ENCODE results near the gene CYSRT1.
A peak's percentile ranks its signal among the peaks of the same experiment; 100 is the strongest.

Gene CYSRT1

DNA sequence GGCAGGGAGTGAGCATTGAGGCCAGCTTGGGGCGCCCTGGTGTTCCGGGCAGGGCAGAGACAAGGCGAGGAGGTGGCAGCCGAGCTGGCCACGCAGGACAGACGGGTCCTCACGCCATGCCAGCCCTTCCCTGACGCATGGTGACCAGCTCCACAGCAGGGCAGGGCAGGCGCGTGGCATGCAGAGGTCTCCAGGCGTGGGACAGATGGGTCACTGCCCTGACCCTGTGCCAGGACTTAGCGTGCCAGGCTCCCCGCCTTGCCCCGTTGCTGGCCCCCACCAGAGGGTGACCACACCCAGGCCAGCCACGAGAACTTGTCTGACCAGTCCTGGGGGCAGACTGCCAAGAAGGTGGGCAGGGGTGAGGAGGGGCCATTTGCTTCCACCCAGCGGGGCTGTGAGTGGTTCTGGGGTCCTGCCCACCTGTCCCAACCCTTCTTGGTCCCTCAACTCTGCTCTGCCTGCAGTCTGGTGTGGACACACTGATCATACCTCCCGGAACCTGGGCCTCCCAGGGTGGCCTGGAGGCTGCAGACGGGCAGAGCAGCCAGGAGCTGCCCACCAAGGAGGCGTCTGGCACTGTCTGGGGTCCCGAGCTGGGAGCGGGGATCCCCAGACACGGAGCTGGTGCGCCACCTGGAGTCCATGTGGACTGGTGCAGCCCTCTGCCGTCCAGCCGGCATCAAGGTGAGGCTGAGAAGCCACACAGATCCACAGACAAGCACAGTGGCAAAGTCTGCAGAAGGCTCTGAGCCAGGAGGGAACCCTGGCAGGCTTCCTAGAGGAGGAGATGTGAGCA is 2.3 kb downstream of the CYSRT1 start, which contains the start of gene RNF224:
TSS of gene RNF224 (plus strand) at position 449 of the 799 bp plus-strand sequence. CDS start 834 bp downstream, outside the sequence.
- peak; percentile 78 for DNase-seq (ENCODE audit: low spot score)

DNA sequence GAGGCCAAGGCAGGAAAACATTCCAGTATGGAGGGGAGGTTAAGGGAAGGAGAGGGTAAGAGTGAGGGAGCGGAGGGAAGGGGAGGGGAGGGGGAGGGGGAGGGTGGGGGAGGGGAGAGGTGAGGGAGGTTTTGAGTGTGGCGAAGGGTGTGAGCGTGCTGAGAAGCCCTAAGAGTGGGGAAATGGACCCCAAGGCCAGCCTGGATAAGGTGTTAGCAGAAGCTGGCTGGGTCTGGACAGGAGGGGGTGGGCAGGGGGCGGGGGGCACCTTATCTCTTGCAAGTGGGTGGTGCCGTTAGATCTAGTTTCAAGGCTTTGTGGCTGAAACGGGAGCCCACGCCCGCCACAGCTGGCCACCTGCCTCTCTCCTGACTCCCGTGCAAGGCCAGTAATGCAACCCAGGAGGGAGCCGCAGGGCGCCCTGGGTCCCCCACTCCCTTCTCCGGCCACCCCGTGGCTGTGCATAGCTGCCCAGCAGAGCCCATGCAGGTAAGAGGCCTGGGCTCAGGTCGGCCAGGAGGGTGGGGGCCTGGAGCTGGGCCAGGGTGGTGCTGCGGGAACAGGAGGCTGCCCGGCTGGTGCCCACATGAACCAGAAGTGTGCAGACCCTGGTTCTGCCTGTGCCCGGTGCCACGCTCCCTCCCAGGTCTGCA is 3.0 kb downstream of the CYSRT1 start:
- no peak for DNase-seq (ENCODE audit: low spot score)

DNA sequence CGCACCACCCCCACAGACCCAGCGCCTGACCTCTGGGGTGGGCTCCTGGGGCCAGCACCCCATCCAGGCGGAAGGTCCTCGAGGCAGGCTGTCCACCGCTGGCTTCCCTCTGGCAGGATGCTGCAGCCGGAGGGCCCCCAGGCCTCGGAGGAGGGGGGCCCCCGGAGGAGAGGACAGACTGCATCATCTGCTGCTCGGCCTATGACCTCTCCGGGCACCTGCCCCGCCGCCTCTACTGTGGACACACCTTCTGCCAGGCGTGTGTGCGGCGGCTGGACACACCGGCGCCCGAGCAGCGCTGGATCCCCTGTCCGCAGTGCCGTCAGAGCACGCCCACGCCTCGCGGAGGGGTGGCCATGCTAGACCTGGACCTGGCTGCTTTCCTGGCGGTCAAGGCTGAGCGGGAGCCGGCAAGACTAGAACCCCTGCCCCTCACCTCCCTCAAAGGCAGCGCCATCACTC is 3.6 kb downstream of the CYSRT1 start:
- DNase-seq (ENCODE audit: low spot score) = no peak

DNA sequence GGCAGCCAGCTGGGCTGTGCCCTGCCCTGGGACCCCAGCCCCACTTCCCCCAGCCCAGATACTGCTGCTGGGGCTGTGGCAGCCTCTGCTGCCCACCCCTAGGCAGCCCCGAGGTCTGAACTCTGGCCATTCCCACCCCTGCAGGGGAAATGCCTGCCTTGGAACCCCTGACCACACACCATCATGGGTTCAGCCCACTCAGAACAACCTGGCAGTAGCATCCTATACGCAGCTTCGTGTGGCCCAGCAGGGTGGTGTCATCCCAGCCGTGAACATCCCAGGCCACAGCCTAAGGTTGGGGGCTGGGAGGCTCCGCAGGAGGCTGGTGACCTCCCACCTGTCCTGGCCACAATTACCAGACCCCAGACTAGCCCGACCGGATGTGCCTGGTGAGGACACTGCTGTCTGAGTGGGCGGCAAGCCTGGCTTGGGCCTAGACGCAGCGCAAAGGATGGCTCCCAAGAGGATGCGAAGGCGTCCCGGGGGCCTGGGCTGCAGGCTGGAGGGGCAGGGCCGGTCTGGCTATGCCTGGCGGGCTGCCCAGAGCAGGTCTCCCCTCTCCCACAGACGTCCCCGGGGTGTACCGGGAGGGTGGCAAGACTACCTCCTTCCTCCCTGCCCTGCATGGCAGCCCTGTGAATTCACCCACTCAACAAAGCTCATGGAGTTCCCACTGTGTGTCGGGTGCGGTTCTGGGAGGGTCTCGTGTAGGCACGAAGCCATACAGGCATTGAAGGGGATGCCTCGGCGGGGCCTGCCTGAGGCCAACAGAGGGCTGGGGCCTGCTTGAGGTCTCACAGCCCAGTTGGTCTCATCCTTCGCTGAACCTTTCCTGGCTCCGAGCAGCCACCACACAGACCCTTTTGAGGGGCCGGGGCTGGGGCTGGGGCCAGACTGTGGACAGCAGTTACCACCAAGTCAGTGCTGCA is 4.3 kb downstream of the CYSRT1 start:
- no peak for DNase-seq (ENCODE audit: low spot score)

DNA sequence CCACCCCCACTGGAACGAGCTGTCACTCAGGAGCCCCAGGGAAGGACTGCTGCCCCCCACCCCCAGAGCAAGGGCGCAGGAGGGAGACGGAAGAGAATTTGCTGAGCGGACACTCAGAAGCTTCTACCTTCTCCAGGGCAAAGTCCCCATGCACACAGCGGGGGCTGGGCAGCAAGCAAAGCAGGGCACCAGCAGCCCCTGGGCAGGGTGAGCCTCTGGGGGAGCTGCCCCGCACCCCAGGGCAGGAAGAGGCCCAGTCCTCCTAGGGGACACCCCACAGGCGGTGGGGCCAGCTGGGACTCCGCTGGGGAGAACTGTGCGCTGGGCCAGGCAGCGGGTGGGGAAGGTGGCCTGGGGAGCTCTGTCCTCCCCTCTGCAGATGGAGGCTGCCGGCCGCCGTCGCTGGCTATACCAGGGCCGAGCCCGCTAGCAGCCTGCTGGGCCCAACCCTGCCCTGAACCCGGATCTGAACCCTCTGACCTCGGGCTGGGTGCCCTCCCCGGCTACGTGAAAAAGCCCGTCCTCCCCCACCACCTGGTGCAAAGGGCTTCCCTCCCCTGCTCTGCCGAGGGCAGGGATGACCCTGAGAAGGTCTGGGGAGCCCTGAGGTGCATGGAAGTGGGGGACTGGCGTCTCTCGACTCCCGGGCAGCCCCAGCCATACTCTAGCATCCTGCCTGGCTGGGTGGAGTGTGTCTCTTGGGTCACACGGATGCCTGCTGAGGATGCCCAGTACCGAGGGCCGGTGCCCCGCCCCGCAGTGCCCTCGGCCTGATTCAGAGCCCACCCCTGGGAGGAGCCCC is 5.1 kb downstream of the CYSRT1 start:
- no peak for DNase-seq (ENCODE audit: low spot score)

DNA sequence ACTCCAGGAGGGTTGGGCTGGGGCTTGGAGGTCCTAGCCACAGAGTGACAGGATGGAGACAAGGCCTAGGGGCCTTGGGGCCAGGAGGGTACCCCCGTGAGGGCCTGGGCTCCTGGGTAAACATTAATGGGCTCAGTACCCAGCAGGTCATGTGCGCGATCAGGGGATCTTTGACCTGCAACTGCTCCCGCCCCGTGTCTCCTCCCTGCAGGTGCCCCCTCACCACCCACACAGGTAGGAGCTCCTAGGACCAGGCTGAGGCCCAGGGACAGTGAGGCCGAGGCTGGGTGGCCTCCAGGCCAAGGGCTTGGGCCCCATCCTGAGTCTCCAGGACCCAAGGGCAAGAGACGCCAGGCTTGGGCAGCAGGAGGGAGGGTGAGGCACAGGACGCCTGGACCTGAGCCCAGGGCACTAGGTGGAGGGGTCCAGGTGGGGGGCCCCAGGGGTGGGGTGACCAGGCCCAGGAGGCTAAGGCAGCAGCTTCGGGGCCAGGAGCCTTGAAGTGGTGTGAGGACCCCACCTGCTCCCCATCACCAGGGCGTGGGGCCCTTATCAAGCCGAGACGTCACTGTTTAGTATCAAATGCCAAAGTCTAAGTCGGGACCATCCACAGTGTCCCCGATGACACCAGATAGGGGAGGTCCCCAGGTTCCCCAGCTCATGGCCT is 5.9 kb downstream of the CYSRT1 start, which contains the start of gene SLC34A3:
TSS of gene SLC34A3 (plus strand) at position 197 of the 667 bp plus-strand sequence. CDS start 802 bp downstream, outside the sequence.
- DNase-seq (ENCODE audit: low spot score) = no peak

DNA sequence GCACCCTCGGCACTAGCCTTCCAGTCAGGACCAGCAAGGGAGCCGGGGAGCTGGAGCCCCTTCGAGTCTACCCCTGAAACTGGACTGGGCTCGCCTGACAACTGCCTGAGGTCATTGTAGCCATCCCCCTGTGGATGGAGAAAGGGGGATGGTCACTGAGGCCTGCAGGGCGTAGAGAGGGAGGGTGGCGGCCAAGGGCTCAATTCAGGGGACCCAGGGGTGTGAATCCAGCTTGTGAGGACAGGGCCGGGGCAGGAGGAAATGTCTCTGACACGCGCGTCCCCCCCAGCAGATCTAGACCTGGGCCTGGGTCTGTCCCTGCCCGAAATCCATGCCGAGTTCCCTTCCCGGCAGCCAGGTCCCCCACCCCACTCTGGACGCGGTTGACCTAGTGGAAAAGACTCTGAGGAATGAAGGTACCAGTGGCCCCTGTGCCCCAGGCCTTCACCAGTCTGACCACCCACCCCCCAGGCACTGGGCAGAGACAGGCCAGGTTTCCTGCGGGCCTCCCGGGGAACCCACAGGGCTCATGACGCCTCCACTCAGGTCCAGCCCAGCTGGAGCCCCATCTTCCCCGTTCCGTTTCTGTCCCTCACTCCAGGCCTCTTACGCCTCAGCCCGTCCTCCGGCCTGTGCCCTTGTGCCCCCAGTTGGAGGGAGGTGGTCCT is 6.5 kb downstream of the CYSRT1 start:
- no peak for DNase-seq (ENCODE audit: low spot score)

DNA sequence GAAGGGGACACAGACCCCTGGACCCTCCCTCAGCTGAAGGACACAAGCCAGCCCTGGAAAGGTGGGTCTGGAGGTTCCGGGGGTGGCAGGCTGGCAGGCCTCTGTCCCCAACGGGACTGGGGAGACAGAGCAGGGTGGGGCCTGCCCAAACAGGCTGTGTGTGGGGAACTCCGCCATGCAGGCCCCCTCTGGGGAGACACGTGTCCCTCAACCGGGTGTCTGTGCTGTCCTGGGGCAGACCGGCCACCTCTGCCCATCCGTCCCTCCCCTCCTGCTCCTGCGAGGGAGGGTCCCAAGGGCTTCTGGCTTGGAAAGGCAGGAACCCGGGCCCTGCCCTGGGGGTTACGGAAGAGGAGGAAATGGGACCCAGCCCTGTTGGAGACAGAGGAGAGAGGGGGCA is 7.1 kb downstream of the CYSRT1 start:
- DNase-seq (ENCODE audit: low spot score) = no peak

DNA sequence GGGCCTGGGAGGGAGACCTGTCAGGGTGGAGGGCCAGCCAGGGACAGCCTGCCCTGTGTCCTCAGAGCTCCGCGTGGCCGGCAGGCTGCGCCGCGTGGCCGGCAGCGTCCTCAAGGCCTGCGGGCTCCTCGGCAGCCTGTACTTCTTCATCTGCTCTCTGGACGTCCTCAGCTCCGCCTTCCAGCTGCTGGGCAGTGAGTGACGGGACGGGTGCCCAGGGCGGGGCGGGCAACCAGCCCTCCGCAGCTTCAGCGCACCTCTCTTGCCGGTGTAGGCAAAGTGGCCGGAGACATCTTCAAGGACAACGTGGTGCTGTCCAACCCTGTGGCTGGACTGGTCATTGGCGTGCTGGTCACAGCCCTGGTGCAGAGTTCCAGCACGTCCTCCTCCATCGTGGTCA is 7.5 kb downstream of the CYSRT1 start:
- DNase-seq (ENCODE audit: low spot score) = no peak

DNA sequence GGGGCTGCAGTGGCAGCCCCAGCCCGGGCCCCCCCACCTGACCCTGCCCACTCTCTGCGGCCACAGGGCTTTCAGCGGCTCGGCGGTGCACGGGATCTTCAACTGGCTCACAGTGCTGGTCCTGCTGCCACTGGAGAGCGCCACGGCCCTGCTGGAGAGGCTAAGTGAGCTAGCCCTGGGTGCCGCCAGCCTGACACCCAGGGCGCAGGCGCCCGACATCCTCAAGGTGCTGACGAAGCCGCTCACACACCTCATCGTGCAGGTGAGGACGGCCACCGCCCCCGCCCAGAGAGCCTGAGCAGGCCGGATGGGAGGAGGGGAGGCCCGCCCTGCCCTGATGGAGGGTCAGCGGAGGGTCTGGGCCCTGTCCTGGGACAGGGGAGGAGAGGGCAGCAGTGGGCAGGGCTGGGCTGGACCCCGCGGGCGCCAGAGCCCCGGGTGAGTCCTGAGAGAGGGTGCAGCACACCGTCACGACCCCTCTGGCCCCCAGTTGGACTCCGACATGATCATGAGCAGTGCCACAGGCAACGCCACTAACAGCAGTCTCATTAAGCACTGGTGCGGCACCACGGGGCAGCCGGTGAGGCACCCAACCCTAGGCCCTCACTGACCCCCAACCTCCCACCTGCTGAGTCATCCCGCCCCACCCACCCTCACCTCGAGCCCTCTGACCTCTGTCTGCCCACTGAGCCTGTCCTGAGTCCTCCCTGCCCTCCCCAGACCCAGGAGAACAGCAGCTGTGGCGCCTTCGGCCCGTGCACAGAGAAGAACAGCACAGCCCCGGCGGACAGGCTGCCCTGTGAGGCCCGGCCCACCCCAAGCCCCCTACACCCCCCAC is 8.4 kb downstream of the CYSRT1 start:
- no peak for DNase-seq (ENCODE audit: low spot score)

DNA sequence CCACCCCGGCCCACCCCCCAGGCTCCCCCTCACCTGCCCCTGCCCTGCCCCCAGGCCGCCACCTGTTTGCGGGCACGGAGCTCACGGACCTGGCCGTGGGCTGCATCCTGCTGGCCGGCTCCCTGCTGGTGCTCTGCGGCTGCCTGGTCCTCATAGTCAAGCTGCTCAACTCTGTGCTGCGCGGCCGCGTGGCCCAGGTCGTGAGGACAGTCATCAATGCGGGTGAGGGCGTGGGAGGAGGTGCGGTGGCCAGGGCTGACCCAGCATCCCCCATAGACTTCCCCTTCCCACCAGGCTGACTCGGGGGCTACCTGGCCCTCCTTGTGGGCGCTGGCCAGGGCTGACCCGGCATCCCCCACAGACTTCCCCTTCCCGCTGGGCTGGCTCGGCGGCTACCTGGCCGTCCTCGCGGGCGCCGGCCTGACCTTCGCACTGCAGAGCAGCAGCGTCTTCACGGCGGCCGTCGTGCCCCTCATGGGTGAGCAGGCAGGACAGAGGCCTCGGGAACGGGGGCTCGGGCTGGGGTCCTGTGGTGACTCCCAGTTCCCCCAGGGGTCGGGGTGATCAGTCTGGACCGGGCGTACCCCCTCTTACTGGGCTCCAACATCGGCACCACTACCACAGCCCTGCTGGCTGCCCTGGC is 9.2 kb downstream of the CYSRT1 start:
- no peak for DNase-seq (ENCODE audit: low spot score)

DNA sequence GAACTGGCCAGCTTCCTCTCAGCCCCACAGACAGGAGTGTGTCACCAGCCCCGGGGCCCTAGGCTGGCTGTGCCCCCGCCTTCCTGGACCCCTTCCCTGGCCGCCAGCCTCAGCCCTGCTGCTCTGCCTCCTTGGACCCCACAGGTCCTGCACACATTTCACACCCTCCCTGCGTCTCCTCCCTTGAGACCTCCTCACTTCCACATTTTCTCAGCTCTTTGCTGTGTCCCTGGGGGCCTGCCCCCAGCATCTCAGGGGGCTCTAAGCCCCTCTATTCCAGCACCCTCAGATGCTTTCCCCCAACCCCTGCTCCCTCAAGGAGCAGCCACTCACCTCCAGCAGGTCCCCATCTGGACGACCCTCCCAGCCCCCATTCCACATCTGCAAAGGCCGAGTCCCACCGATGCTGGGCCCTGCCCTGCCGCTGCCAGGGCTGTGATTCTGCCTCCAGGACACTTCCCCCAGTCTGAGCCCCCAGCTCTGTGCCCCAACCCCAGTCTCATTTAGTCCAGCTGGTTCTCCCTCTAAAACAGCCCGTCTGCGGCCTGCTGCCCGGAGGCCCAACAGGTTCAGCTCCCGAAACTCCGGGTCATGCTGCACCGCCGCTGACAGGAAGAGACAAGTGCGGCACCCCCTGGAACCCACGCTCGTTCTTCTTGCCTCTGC is 9.9 kb downstream of the CYSRT1 start:
- no peak for DNase-seq (ENCODE audit: low spot score)

DNA sequence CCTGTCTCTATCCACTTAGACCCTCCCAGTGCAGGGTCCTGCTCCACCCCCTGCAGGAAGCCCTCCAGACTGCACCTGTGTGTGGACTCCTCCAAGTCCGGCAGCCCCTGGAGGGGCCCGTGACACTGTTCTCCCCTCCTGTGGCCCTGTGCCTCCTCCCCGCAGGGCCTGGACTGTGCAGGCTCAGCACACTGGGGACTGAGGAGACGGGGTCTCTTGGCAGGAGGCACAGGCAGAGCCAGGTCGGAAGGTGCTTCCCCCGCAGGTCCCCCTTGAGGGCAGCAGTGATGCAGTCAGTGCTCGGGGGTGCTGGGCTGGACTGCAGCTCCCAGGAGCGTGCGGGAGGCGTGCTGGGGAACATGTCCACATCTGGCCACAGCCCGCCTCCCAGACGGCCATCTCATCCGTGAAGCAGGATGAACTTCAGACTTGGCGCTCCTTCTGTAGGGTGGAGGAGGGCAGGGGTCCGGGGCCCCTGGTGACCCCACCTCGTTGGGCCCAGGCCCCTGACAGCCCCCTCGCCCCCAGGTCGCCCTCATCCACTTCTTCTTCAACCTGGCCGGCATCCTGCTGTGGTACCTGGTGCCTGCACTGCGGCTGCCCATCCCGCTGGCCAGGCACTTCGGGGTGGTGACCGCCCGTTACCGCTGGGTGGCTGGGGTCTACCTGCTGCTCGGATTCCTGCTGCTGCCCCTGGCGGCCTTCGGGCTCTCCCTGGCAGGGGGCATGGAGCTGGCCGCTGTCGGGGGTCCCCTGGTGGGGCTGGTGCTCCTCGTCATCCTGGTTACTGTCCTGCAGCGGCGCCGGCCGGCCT is 10.7 kb downstream of the CYSRT1 start:
- no peak for DNase-seq (ENCODE audit: low spot score)

DNA sequence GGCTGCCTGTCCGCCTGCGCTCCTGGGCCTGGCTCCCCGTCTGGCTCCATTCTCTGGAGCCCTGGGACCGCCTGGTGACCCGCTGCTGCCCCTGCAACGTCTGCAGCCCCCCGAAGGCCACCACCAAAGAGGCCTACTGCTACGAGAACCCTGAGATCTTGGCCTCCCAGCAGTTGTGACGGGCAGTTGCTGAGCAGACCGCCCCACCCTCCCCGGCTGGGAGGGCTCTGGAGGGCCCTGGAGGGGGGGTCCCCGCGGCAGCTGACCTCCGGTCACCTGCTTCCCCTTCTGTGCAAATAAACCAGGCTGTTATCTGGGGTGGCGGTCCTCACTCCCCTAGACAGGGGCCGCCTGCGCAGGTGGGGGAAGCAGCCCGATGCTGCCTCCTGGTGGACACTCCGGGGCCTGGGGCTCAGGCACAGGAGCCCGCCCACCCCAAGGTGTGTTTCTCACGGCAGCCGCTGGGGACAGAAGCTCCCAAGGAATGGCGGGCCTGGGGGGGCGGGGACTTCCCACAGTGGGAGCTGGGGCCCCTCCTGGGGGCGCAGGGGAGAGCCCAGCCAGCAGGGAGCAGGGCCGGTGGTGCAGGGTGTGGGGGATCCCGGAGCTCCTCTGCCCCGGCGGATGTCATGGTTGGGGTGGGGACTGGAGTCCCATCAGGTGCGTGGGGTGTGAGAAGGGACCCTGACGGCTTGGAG is 11.4 kb downstream of the CYSRT1 start:
- peak; percentile 93 for DNase-seq (ENCODE audit: low spot score)

DNA sequence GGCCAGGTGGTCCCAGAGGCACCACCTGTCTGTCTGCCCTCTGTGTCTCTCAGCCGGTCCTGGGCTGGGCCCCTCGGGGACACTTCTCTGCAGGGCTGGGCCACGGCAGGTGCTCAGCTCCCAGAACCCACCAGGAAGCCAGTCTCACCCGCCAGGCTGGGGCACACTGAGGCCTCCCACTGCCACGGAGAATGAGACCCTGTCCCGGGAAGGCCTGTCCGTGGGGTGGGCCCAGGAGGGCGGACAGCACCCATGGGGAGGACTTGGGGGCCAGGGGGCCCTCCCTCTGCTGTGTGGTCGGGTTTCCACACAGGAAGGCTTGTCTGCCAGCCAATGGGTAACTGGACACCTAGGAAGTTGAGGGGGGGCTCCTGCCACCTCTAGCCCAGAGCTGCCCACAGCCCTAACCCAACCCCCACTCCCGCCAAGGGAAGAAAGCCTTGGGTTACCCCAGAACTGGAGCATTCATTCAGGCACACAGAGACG is 12.0 kb downstream of the CYSRT1 start:
- DNase-seq (ENCODE audit: low spot score) = no peak

Measured in AG20443 (cell line).